HFFc6 (cell line): Measurements from ENCODE around the gene ARHGEF7. TPM values are rescaled to one million over a fixed set of nuclear protein-coding genes. Genes with fewer than 3 reads are reported as not detected.

Source experiments
- DNase-seq: peaks from one replicate; pipeline ENCODE4 v3.0.0-alpha.2; 2018
- H3K27ac Mint-ChIP-seq: 2 replicates; pipeline ENCODE4 v1.8.0; 2020; ENCODE audit warnings: mild to moderate bottlenecking, mixed read lengths
- H3K27me3 Mint-ChIP-seq: 2 replicates; pipeline ENCODE4 v1.8.0; 2021; ENCODE audit warnings: mild to moderate bottlenecking, moderate library complexity, mixed read lengths; ENCODE audit not compliant: insufficient read depth
- H3K36me3 Mint-ChIP-seq: 2 replicates; pipeline ENCODE4 v1.8.0; 2021; ENCODE audit warnings: low read depth, mixed read lengths
- H3K4me1 Mint-ChIP-seq: 2 replicates; pipeline ENCODE4 v1.8.0; 2020; ENCODE audit warnings: low read depth, mixed read lengths
- H3K4me3 Mint-ChIP-seq: 2 replicates; pipeline ENCODE4 v1.8.0; 2020; ENCODE audit warnings: mild to moderate bottlenecking, moderate library complexity, mixed read lengths
- H3K9me3 Mint-ChIP-seq: 2 replicates; pipeline ENCODE4 v1.8.0; 2020; ENCODE audit warnings: mild to moderate bottlenecking, mixed read lengths
- CTCF ChIP-seq: fragments of 200-600 bp; sonication (generic); IDR thresholded peaks from 2 replicates; pipeline ENCODE4 v1.5.0; 2021; ENCODE audit warnings: antibody characterized with exemption, mild to moderate bottlenecking
- total RNA-seq, 6 experiments: library from RNA; stranded (reverse); fragmentation: NEBNext Ultra II Directional; extraction: Animal tissue kit (Norgen Biotek cat#: 25700); gene quantifications; 2 replicates in 1 of 6; 3 replicates in 5 of 6; pipeline ENCODE4 v1.2.3, GENCODE V29; 2021

ARHGEF7 gene
- total RNA-seq, 6 experiments from 2014 or later = 32.3 to 38.1 (median 35.0) TPM

GRCh38 chr13:111206148-111206547 is 91.0 kb downstream of the ARHGEF7 start:
- Mint-ChIP-seq H3K27ac (no peak overlapping the region), H3K9me3 (no peaks in the 10 kb centered on the region), H3K27me3 (no peaks in the 10 kb centered on the region; the same call in 1 of the 2 replicates), H3K4me3 (no peak overlapping the region), H3K4me1 (peaks cover 73% of the 10 kb centered on the region), H3K36me3 (no peaks in the 10 kb centered on the region)
- TF ChIP-seq CTCF = no peak
- no peak for DNase-seq

GRCh38 chr13:111209613-111210012 is 94.5 kb downstream of the ARHGEF7 start:
- H3K36me3 Mint-ChIP-seq = peaks cover 8% of the 10 kb centered on the region

GRCh38 chr13:111210091-111210490 is 95.0 kb downstream of the ARHGEF7 start:
- no peak for TF ChIP-seq CTCF
- H3K27me3 Mint-ChIP-seq = peaks cover 2% of the 10 kb centered on the region; the same call in 1 of the 2 replicates
- no peak for DNase-seq
- no peaks in the 10 kb centered on the region for H3K9me3 Mint-ChIP-seq
- peak overlapping the region; percentile 83 for H3K4me3 Mint-ChIP-seq
- peaks cover 8% of the 10 kb centered on the region for H3K36me3 Mint-ChIP-seq
- peaks cover 51% of the 10 kb centered on the region for H3K4me1 Mint-ChIP-seq
- peak overlapping the region; percentile 90 for H3K27ac Mint-ChIP-seq

More at GRCh38 chr13:111209613-111210012, 94.5 kb downstream of the ARHGEF7 start:
- no peak for DNase-seq
- Mint-ChIP-seq H3K4me1 (peaks cover 56% of the 10 kb centered on the region), H3K27me3 (peaks cover 2% of the 10 kb centered on the region; the same call in 1 of the 2 replicates), H3K4me3 (peak overlapping the region; percentile 83), H3K27ac (peak overlapping the region; percentile 90), H3K9me3 (no peaks in the 10 kb centered on the region)
- no peak for TF ChIP-seq CTCF

- DNase-seq = peak; percentile 90
- peak overlapping the region; percentile 90 for H3K27ac Mint-ChIP-seq
- no peak for TF ChIP-seq CTCF
- peaks cover 2% of the 10 kb centered on the region; the same call in 1 of the 2 replicates for H3K27me3 Mint-ChIP-seq
- peak overlapping the region; percentile 83 for H3K4me3 Mint-ChIP-seq
- peaks cover 8% of the 10 kb centered on the region for H3K36me3 Mint-ChIP-seq
- H3K4me1 Mint-ChIP-seq = peaks cover 45% of the 10 kb centered on the region
- H3K9me3 Mint-ChIP-seq = no peaks in the 10 kb centered on the region
These were observed 95.7 kb downstream of the ARHGEF7 start for GRCh38 chr13:111210544-111211469.

GRCh38 chr13:111211789-111212516 is 96.8 kb downstream of the ARHGEF7 start:
- Mint-ChIP-seq H3K27me3 (peaks cover 2% of the 10 kb centered on the region; the same call in 1 of the 2 replicates), H3K4me1 (peaks cover 49% of the 10 kb centered on the region), H3K36me3 (peaks cover 8% of the 10 kb centered on the region), H3K4me3 (peak overlapping the region; percentile 83; the same call in 1 of the 2 replicates), H3K9me3 (no peaks in the 10 kb centered on the region), H3K27ac (peak overlapping the region; percentile 90)
- DNase-seq = no peak
- no peak for TF ChIP-seq CTCF
